GM23338 (cell line): ENCODE data around the gene FBXO8. TPM values are rescaled to one million over a fixed set of nuclear protein-coding genes. Genes with fewer than 3 reads are reported as not detected.

ENCODE experiments used
- ATAC-seq: fragments of 200-7000 bp; cut with Tn5 transposase; 3 replicates; pipeline ENCODE4 v1.9.1; 2020
- DNase-seq: peaks from one replicate; pipeline ENCODE4 v3.0.0-alpha.2; 2015; ENCODE audit warnings: low spot score
- H2AFZ ChIP-seq: fragments of 200-600 bp; sonication (generic); 2 replicates; pipeline ENCODE4 v1.8.0; 2016; ENCODE audit warnings: antibody characterized with exemption, mild to moderate bottlenecking, moderate library complexity
- H3F3A ChIP-seq: fragments of 200-600 bp; sonication (generic); replicated peaks from 2 replicates; pipeline ENCODE4 v1.8.0; 2017; ENCODE audit warnings: antibody characterized with exemption, mixed run types, low read depth
- H3K27ac ChIP-seq: fragments of 200-600 bp; sonication (generic); 2 replicates; pipeline ENCODE4 v1.6.1; 2016; ENCODE audit warnings: low read depth
- H3K27me3 ChIP-seq: fragments of 200-600 bp; sonication (generic); 2 replicates; pipeline ENCODE4 v1.8.0; 2016; ENCODE audit warnings: mild to moderate bottlenecking, mixed run types, moderate library complexity; ENCODE audit not compliant: insufficient read depth
- H3K36me3 ChIP-seq: fragments of 200-600 bp; sonication (generic); 2 replicates; pipeline ENCODE4 v1.8.0; 2016; ENCODE audit warnings: mild to moderate bottlenecking; ENCODE audit not compliant: insufficient read depth
- H3K4me1 ChIP-seq: fragments of 200-600 bp; sonication (generic); 2 replicates; pipeline ENCODE4 v1.8.0; 2016; ENCODE audit warnings: mild to moderate bottlenecking, moderate library complexity; ENCODE audit not compliant: insufficient read depth
- H3K4me2 ChIP-seq: fragments of 200-600 bp; sonication (generic); 2 replicates; pipeline ENCODE4 v1.7.1; 2017; ENCODE audit warnings: mixed run types
- H3K4me3 ChIP-seq: fragments of 200-600 bp; sonication (generic); 2 replicates; pipeline ENCODE4 v1.6.1; 2016; ENCODE audit warnings: mixed run types
- H3K79me2 ChIP-seq: fragments of 200-600 bp; sonication (generic); replicated peaks from 2 replicates; pipeline ENCODE4 v1.8.0; 2017; ENCODE audit warnings: mild to moderate bottlenecking; ENCODE audit not compliant: insufficient read depth
- H3K9me2 ChIP-seq: fragments of 200-600 bp; sonication (generic); 2 replicates; pipeline ENCODE4 v1.8.0; 2017; ENCODE audit not compliant: insufficient read depth
- H4K20me1 ChIP-seq: fragments of 200-600 bp; sonication (generic); replicated peaks from 2 replicates; pipeline ENCODE4 v1.8.0; 2017; ENCODE audit warnings: mild to moderate bottlenecking; ENCODE audit not compliant: insufficient read depth
- H3K27ac Mint-ChIP-seq: 2 replicates; pipeline ENCODE4 v1.8.0; 2020; ENCODE audit warnings: inconsistent platforms, mild to moderate bottlenecking, moderate library complexity, mixed read lengths
- H3K27me3 Mint-ChIP-seq: 3 replicates; pipeline ENCODE4 v1.8.0; 2022; ENCODE audit warnings: low read depth, mild to moderate bottlenecking, moderate library complexity, mixed read lengths, inconsistent platforms; ENCODE audit not compliant: insufficient read depth, poor library complexity
- H3K36me3 Mint-ChIP-seq: 3 replicates; pipeline ENCODE4 v1.8.0; 2021; ENCODE audit warnings: low read depth, mild to moderate bottlenecking, inconsistent platforms, moderate library complexity, mixed read lengths
- H3K4me1 Mint-ChIP-seq: 3 replicates; pipeline ENCODE4 v1.8.0; 2020; ENCODE audit warnings: mild to moderate bottlenecking, inconsistent platforms, mixed read lengths
- H3K4me3 Mint-ChIP-seq: 3 replicates; pipeline ENCODE4 v1.8.0; 2021; ENCODE audit warnings: moderate library complexity, mild to moderate bottlenecking, inconsistent platforms, mixed read lengths
- H3K9me3 Mint-ChIP-seq: 3 replicates; pipeline ENCODE4 v1.8.0; 2020; ENCODE audit warnings: moderate library complexity, mild to moderate bottlenecking, inconsistent platforms, mixed read lengths
- CREB1 ChIP-seq: fragments of 250-450 bp; sonication (Bioruptor Pico); IDR thresholded peaks from 2 replicates; pipeline ENCODE4 v1.5.0; 2020; ENCODE audit warnings: low read depth, mild to moderate bottlenecking, moderate library complexity
- CTCF ChIP-seq, 2 experiments: fragments of 200-600 bp in 1 of 2; sonication (generic) in 1 of 2; conservative IDR thresholded peaks; 2 replicates each; pipeline versions ENCODE4 v1.5.1 to v1.6.1; 2016 to 2017; ENCODE audit warnings: antibody characterized with exemption in 2 of 2, low read depth in 2 of 2, mild to moderate bottlenecking in 2 of 2, moderate library complexity in 1 of 2
- EZH2 ChIP-seq: fragments of 200-600 bp; sonication (generic); IDR thresholded peaks from one replicate; pipeline ENCODE4 v1.8.0; 2017; ENCODE audit warnings: antibody characterized with exemption, mild to moderate bottlenecking, low read depth; ENCODE audit not compliant: unreplicated experiment
- JUNB ChIP-seq: IDR thresholded peaks from one replicate; pipeline ENCODE4 v1.6.1; 2016; ENCODE audit warnings: antibody characterized with exemption; ENCODE audit not compliant: unreplicated experiment
- NANOG ChIP-seq: IDR thresholded peaks from 2 replicates; pipeline ENCODE4 v1.6.1; 2016; ENCODE audit warnings: antibody characterized with exemption, borderline replicate concordance
- POLR2AphosphoS5 ChIP-seq: IDR thresholded peaks from 2 replicates; pipeline ENCODE4 v1.6.1; 2016; ENCODE audit warnings: antibody characterized with exemption, low read depth
- REST ChIP-seq: IDR thresholded peaks from one replicate; pipeline ENCODE4 v1.6.1; 2018; ENCODE audit warnings: antibody characterized with exemption; ENCODE audit not compliant: unreplicated experiment
- STAT1 ChIP-seq: IDR thresholded peaks from one replicate; pipeline ENCODE4 v1.6.1; 2016; ENCODE audit warnings: antibody characterized with exemption; ENCODE audit not compliant: unreplicated experiment
- ZNF114 ChIP-seq: fragments of 250-450 bp; sonication (Bioruptor Pico); IDR thresholded peaks from 2 replicates; pipeline ENCODE4 v1.5.0; 2020; ENCODE audit warnings: mild to moderate bottlenecking, moderate library complexity
- ZNF331 ChIP-seq: fragments of 250-450 bp; sonication (Bioruptor Pico); IDR thresholded peaks from 2 replicates; pipeline ENCODE4 v1.5.0; 2020; ENCODE audit warnings: low read depth, mild to moderate bottlenecking, moderate library complexity
- polyA plus RNA-seq: library from polyadenylated mRNA; unstranded; fragments of >200 nt; fragmentation: Nextera tagmentation; extraction: Ambion mirVana; gene quantifications from 2 replicates; pipeline ENCODE4 v1.2.1, GENCODE V29; 2016
- total RNA-seq: library from RNA; depleted of rRNA; stranded (reverse); fragments of >200 nt; shearing (Covaris generic); gene quantifications from 2 replicates; pipeline ENCODE4 v1.2.3, GENCODE V29; 2014
- TF ChIP-seq, protein P1 (sequence below): IDR thresholded peaks from 2 replicates; pipeline ENCODE4 v1.6.1; 2016; ENCODE audit warnings: antibody characterized with exemption

The FBXO8 gene
- total and polyA plus RNA-seq, 2 experiments from 2014 or later, result 5.8 to 7.9 TPM

- Histone ChIP-seq H3K4me1 (no peaks in the 10 kb centered on the region), H3K4me2 (no peak overlapping the region), H3K9me2 (no peaks in the 10 kb centered on the region), H3F3A (no peaks in the 10 kb centered on the region), H3K27me3 (no peaks in the 10 kb centered on the region), H3K4me3 (no peak overlapping the region), H4K20me1 (no peaks in the 10 kb centered on the region), H3K36me3 (no peaks in the 10 kb centered on the region), H2AFZ (no peak overlapping the region), H3K27ac (no peak overlapping the region), H3K79me2 (no peaks in the 10 kb centered on the region)
- TF ChIP-seq CTCF (conservative IDR thresholded peaks at IDR 0.05; ENCODE audit: low read depth in 2 of 2), result peak in 1 of 2 experiments; percentile 94
- no peak for TF ChIP-seq ZNF331 (CRISPR knock-in tag)
- Mint-ChIP-seq H3K27ac (no peak overlapping the region), H3K4me3 (no peak overlapping the region), H3K9me3 (no peaks in the 10 kb centered on the region), H3K36me3 (no peaks in the 10 kb centered on the region; the same call in 1 of the 3 replicates), H3K4me1 (peaks cover 5% of the 10 kb centered on the region; the same call in 2 of the 3 replicates), H3K27me3 (no peaks in the 10 kb centered on the region)
- ATAC-seq, result no peak
- peak; percentile 69 for DNase-seq
These were observed 35.6 kb upstream of the FBXO8 start for GRCh38 chr4:174318829-174319764.

GRCh38 chr4:174317531-174317930, 34.1 kb upstream of the FBXO8 start:
- Histone ChIP-seq H3K27ac (no peak overlapping the region), H3K36me3 (no peaks in the 10 kb centered on the region), H3K27me3 (no peaks in the 10 kb centered on the region), H4K20me1 (no peaks in the 10 kb centered on the region), H2AFZ (no peak overlapping the region), H3K4me1 (no peaks in the 10 kb centered on the region), H3K4me3 (no peak overlapping the region), H3K9me2 (no peaks in the 10 kb centered on the region), H3K4me2 (no peak overlapping the region), H3K79me2 (no peaks in the 10 kb centered on the region), H3F3A (no peaks in the 10 kb centered on the region)
- DNase-seq (no peak), ATAC-seq (no peak)
- Mint-ChIP-seq H3K9me3 (no peaks in the 10 kb centered on the region; the same call in 2 of the 3 replicates), H3K27ac (no peak overlapping the region), H3K27me3 (no peaks in the 10 kb centered on the region), H3K36me3 (no peaks in the 10 kb centered on the region; the same call in 1 of the 3 replicates), H3K4me1 (peaks cover 5% of the 10 kb centered on the region; the same call in 2 of the 3 replicates), H3K4me3 (no peak overlapping the region)
- no peak for TF ChIP-seq ZNF331 (CRISPR knock-in tag)
- TF ChIP-seq, protein P1, sequence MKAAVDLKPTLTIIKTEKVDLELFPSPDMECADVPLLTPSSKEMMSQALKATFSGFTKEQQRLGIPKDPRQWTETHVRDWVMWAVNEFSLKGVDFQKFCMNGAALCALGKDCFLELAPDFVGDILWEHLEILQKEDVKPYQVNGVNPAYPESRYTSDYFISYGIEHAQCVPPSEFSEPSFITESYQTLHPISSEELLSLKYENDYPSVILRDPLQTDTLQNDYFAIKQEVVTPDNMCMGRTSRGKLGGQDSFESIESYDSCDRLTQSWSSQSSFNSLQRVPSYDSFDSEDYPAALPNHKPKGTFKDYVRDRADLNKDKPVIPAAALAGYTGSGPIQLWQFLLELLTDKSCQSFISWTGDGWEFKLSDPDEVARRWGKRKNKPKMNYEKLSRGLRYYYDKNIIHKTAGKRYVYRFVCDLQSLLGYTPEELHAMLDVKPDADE, result no peak
- TF ChIP-seq EZH2, result no peak
- no peak for TF ChIP-seq STAT1
- no peak for TF ChIP-seq REST
- TF ChIP-seq JUNB, result no peak
- no peak for TF ChIP-seq ZNF114
- TF ChIP-seq NANOG, result no peak
- no peak for TF ChIP-seq CREB1 (CRISPR knock-in tag)
- TF ChIP-seq POLR2AphosphoS5, result no peak
